ENCODE data around the gene CRYGN. TPM values are rescaled to one million over a fixed set of nuclear protein-coding genes. Genes with fewer than 3 reads are reported as not detected.

Gene CRYGN
- total and polyA plus RNA-seq, 2 donors from 2014 or later = 0.22 TPM; not detected in 1

GRCh38 chr7:151392426-151392825, 47.5 kb downstream of the CRYGN start:
- Histone ChIP-seq H3K9me3 (ENCODE audit: control insufficient read depth in 2 of 3, insufficient read depth in 1 of 3, low read length in 3 of 3) (no peaks in the 10 kb centered on the region), H3K4me3 (ENCODE audit: low read length in 3 of 3) (no peak overlapping the region), H3K36me3 (ENCODE audit: control insufficient read depth in 2 of 3, insufficient read depth in 3 of 3, low read length in 3 of 3) (no peaks in the 10 kb centered on the region), H3K4me1 (ENCODE audit: control insufficient read depth in 2 of 3, insufficient read depth in 2 of 3, low read depth in 1 of 3, low read length in 3 of 3) (no peaks in the 10 kb centered on the region), H3K9ac (ENCODE audit: low read length in 3 of 3) (no peak overlapping the region), H3K27ac (ENCODE audit: low read depth in 2 of 2, low read length in 2 of 2) (no peak overlapping the region), H3K27me3 (ENCODE audit: control insufficient read depth, insufficient read depth, low read length) (no peaks in the 10 kb centered on the region)
- TF ChIP-seq, protein P1, sequence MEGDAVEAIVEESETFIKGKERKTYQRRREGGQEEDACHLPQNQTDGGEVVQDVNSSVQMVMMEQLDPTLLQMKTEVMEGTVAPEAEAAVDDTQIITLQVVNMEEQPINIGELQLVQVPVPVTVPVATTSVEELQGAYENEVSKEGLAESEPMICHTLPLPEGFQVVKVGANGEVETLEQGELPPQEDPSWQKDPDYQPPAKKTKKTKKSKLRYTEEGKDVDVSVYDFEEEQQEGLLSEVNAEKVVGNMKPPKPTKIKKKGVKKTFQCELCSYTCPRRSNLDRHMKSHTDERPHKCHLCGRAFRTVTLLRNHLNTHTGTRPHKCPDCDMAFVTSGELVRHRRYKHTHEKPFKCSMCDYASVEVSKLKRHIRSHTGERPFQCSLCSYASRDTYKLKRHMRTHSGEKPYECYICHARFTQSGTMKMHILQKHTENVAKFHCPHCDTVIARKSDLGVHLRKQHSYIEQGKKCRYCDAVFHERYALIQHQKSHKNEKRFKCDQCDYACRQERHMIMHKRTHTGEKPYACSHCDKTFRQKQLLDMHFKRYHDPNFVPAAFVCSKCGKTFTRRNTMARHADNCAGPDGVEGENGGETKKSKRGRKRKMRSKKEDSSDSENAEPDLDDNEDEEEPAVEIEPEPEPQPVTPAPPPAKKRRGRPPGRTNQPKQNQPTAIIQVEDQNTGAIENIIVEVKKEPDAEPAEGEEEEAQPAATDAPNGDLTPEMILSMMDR (IDR thresholded peaks at IDR 0.05; ENCODE audit: borderline replicate concordance, extremely low read depth, insufficient read depth) = no peak
- intact Hi-C loops (cut with DNase I) = no loop called here
- no peak for FAIRE-seq
- peak in 1 of 5 donors; percentile 59 for DNase-seq

DNA sequence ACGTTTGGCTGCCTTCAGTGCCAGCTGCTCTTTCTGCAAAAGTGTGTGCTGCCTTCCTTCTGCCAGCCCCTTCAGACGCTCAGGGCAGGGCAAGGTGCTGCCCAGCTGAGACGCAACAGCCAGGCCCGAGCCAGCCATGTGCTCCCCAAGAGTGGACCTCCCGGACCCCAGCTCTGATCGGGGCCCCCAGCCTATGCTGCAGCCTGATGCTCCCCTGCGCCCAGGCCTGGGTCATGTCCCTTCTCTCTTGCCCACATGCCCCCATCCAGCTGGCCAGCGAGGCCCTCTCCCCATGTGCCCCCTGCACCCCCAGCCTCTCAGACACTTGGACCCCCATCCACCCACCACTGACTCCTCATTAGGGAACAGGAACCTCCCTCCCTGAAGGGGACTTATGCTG, 47.9 kb downstream of the CRYGN start:
- no peak overlapping the region for H3K27ac ChIP-seq (ENCODE audit: low read depth in 2 of 2, low read length in 2 of 2)
- FAIRE-seq (no peak), DNase-seq (peak in 1 of 5 donors; percentile 64)
- H3K4me1 ChIP-seq (ENCODE audit: control insufficient read depth in 2 of 3, insufficient read depth in 2 of 3, low read depth in 1 of 3, low read length in 3 of 3) = no peaks in the 10 kb centered on the region
- intact Hi-C loops (cut with DNase I) = no loop called here
- no peak overlapping the region for H3K4me3 ChIP-seq (ENCODE audit: low read length in 3 of 3)
- no peak overlapping the region for H3K9ac ChIP-seq (ENCODE audit: low read length in 3 of 3)
- TF ChIP-seq, protein P1 (IDR thresholded peaks at IDR 0.05; ENCODE audit: borderline replicate concordance, extremely low read depth, insufficient read depth) = no peak
- H3K27me3 ChIP-seq (ENCODE audit: control insufficient read depth, insufficient read depth, low read length) = no peaks in the 10 kb centered on the region
- no peaks in the 10 kb centered on the region for H3K36me3 ChIP-seq (ENCODE audit: control insufficient read depth in 2 of 3, insufficient read depth in 3 of 3, low read length in 3 of 3)
- no peaks in the 10 kb centered on the region for H3K9me3 ChIP-seq (ENCODE audit: control insufficient read depth in 2 of 3, insufficient read depth in 1 of 3, low read length in 3 of 3)

- FAIRE-seq = no peak
- H3K9me3 ChIP-seq (ENCODE audit: control insufficient read depth in 2 of 3, insufficient read depth in 1 of 3, low read length in 3 of 3) = no peaks in the 10 kb centered on the region
These were observed 48.6 kb downstream of the CRYGN start for GRCh38 chr7:151391358-151391730.

More at GRCh38 chr7:151391358-151391730, 48.6 kb downstream of the CRYGN start:
- Histone ChIP-seq H3K9ac (ENCODE audit: low read length in 3 of 3) (no peak overlapping the region), H3K36me3 (ENCODE audit: control insufficient read depth in 2 of 3, insufficient read depth in 3 of 3, low read length in 3 of 3) (no peaks in the 10 kb centered on the region), H3K27ac (ENCODE audit: low read depth in 2 of 2, low read length in 2 of 2) (no peak overlapping the region), H3K4me3 (ENCODE audit: low read length in 3 of 3) (no peak overlapping the region), H3K27me3 (ENCODE audit: control insufficient read depth, insufficient read depth, low read length) (no peaks in the 10 kb centered on the region), H3K4me1 (ENCODE audit: control insufficient read depth in 2 of 3, insufficient read depth in 2 of 3, low read depth in 1 of 3, low read length in 3 of 3) (no peaks in the 10 kb centered on the region)
- TF ChIP-seq, protein P1 (IDR thresholded peaks at IDR 0.05; ENCODE audit: borderline replicate concordance, extremely low read depth, insufficient read depth) = no peak
- intact Hi-C loops (cut with DNase I) = no loop called here
- no peak for DNase-seq
